Inferior parietal cortex (tissue), 1 donor: ENCODE results near the gene LTK.

ENCODE experiments used
- DNase-seq: peaks from one replicate; pipeline ENCODE4 v3.0.0-alpha.2; 2016; ENCODE audit errors: extremely low spot score

The LTK gene

GRCh38 chr15:41513506-41514227 is at the start of gene LTK:
Gene LTK, minus strand, starts transcription at chr15:41513827. Its CDS starts 118 bp downstream, at chr15:41513709.
- no peak for DNase-seq

GRCh38 chr15:41562784-41563198 is 49.2 kb upstream of the LTK start:
- no peak for DNase-seq

- DNase-seq: no peak
These were observed 48.6 kb upstream of the LTK start for GRCh38 chr15:41562244-41562643.

GRCh38 chr15:41561777-41562145 is 48.1 kb upstream of the LTK start:
- DNase-seq: peak; percentile 76

GRCh38 chr15:41561104-41561776 is 47.6 kb upstream of the LTK start:
- DNase-seq: no peak

GRCh38 chr15:41560572-41560874 is 46.9 kb upstream of the LTK start:
- DNase-seq: no peak

GRCh38 chr15:41559239-41559782 is 45.7 kb upstream of the LTK start:
- DNase-seq: no peak

GRCh38 chr15:41558400-41559238 is 45.0 kb upstream of the LTK start, which contains the start of gene TYRO3:
Gene TYRO3, plus strand, starts transcription at chr15:41559212. Its CDS starts 46 bp downstream, at chr15:41559258.
- peak; percentile 56 for DNase-seq

GRCh38 chr15:41557673-41558399 is 44.2 kb upstream of the LTK start:
- DNase-seq: peak; percentile 85

GRCh38 chr15:41556677-41557076 is 43.0 kb upstream of the LTK start:
- DNase-seq: no peak

- DNase-seq: no peak
These were observed 41.3 kb upstream of the LTK start for GRCh38 chr15:41554915-41555314.

- DNase-seq: no peak
These were observed 40.7 kb upstream of the LTK start for GRCh38 chr15:41554343-41554742.

- DNase-seq: no peak
These were observed 40.1 kb upstream of the LTK start for GRCh38 chr15:41553731-41554130.

GRCh38 chr15:41550066-41550775 is 36.6 kb upstream of the LTK start:
- no peak for DNase-seq

GRCh38 chr15:41546851-41547786 is 33.5 kb upstream of the LTK start:
- no peak for DNase-seq

- no peak for DNase-seq
These were observed 31.6 kb upstream of the LTK start for GRCh38 chr15:41545218-41545617.

GRCh38 chr15:41544650-41545015 is 31.0 kb upstream of the LTK start:
- DNase-seq: peak; percentile 36

GRCh38 chr15:41543521-41543870 is 29.9 kb upstream of the LTK start:
- no peak for DNase-seq

GRCh38 chr15:41536866-41537265 is 23.2 kb upstream of the LTK start:
- DNase-seq: no peak

GRCh38 chr15:41535544-41535943 is 21.9 kb upstream of the LTK start:
- no peak for DNase-seq
